Activated naive CD8-positive, alpha-beta T cell treated with anti-CD3 and anti-CD28 coated beads for 36 hours (primary cell): ENCODE measurements around the gene DHRS3. TPM values are rescaled to one million over a fixed set of nuclear protein-coding genes. Genes with fewer than 3 reads are reported as not detected.
A peak's percentile ranks its signal among the peaks of the same experiment; 100 is the strongest.
"Not testable (repeated sequence)": the region's sequence is repeated elsewhere in the genome, so short reads cannot be mapped to it uniquely, and the experiment has no call there.

Source experiments
- DNase-seq: peaks from one replicate; pipeline ENCODE4 v3.0.0; 2021
- H3K27ac Mint-ChIP-seq: one replicate; pipeline ENCODE4 v1.8.0; 2022; ENCODE audit warnings: mild to moderate bottlenecking, moderate library complexity, mixed read lengths
- H3K27me3 Mint-ChIP-seq: one replicate; pipeline ENCODE4 v1.8.0; 2022; ENCODE audit warnings: mild to moderate bottlenecking, mixed read lengths
- H3K36me3 Mint-ChIP-seq: one replicate; pipeline ENCODE4 v1.8.0; 2021; ENCODE audit warnings: mild to moderate bottlenecking, mixed read lengths
- H3K4me1 Mint-ChIP-seq: one replicate; pipeline ENCODE4 v1.8.0; 2021; ENCODE audit warnings: mixed read lengths
- H3K4me3 Mint-ChIP-seq: one replicate; pipeline ENCODE4 v1.8.0; 2022; ENCODE audit warnings: mild to moderate bottlenecking, moderate library complexity, mixed read lengths
- H3K9me3 Mint-ChIP-seq: one replicate; pipeline ENCODE4 v1.8.0; 2022; ENCODE audit warnings: mixed read lengths
- total RNA-seq, 2 experiments: library from RNA; stranded (reverse); gene quantifications; one replicate each; pipeline ENCODE4 v1.2.3, GENCODE V29; 2021

Gene DHRS3
- total RNA-seq, 2 experiments from 2014 or later, result 163 to 167 TPM

DNA sequence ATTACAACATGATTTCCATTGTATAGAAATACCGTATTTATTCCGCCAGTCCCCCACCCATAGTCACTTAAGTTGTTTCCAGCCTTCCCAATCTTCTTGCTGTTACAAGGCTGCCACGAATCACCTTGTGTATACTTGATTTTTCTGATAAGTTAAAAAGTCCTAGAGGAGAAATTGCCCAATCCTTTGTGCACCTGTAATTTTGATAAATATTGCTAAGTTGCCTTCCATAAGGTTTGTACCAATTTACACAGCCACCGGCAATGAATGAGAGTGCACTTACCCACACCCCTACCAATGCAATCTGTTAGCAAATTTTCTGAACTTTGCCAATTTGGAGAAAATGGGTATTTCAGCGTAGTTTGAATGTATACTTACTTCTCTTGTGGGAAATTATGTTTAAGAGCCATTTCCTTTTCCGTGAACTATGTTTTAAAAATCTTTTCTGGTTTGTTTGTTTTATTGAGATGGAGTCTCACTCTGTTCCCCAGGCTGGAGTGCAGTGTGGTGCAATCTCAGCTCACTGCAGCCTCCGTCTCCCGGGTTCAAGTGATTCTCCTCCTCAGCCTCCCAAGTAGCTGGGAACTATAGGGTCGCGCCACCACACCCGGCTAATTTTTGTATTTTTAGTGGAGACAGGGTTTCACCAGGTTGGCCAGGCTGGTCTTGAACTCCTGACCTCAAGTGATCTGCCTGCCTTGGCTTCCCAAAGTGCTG, 87.4 kb downstream of the DHRS3 start:
- no peak for DNase-seq
- Mint-ChIP-seq H3K36me3 (peaks cover 5% of the 10 kb centered on the region), H3K27me3 (no peaks in the 10 kb centered on the region), H3K9me3 (peaks cover 5% of the 10 kb centered on the region), H3K4me3 (no peak overlapping the region), H3K27ac (no peak overlapping the region), H3K4me1 (peaks cover 10% of the 10 kb centered on the region)

DNA sequence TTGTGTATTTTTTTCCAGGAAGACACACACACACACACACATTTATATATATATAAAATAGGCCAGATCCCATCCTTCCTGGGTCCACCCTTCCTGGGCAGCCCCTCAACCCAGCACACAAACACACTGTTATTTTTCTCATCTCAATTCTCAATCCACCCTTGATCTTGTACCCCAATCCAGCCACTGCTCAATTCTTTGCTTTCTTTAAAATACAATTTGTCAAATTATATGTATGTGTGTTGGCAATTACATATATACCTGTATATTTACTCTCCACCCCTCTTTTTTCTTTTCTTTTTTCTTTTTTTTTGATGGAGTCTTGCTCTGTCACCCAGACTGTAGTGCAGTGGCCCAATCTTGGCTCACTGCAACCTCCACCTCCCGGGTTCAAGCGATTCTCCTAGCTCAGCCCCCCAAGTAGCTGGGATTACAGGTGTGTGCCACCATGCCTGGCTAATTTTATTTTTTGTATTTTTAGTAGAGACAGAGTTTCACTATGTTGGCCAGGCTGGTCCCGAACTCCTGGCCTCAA, 88.3 kb downstream of the DHRS3 start:
- Mint-ChIP-seq H3K36me3 (peaks cover 3% of the 10 kb centered on the region), H3K4me1 (peaks cover 13% of the 10 kb centered on the region), H3K4me3 (no peak overlapping the region), H3K27ac (no peak overlapping the region), H3K9me3 (no peaks in the 10 kb centered on the region), H3K27me3 (no peaks in the 10 kb centered on the region)
- no peak for DNase-seq

DNA sequence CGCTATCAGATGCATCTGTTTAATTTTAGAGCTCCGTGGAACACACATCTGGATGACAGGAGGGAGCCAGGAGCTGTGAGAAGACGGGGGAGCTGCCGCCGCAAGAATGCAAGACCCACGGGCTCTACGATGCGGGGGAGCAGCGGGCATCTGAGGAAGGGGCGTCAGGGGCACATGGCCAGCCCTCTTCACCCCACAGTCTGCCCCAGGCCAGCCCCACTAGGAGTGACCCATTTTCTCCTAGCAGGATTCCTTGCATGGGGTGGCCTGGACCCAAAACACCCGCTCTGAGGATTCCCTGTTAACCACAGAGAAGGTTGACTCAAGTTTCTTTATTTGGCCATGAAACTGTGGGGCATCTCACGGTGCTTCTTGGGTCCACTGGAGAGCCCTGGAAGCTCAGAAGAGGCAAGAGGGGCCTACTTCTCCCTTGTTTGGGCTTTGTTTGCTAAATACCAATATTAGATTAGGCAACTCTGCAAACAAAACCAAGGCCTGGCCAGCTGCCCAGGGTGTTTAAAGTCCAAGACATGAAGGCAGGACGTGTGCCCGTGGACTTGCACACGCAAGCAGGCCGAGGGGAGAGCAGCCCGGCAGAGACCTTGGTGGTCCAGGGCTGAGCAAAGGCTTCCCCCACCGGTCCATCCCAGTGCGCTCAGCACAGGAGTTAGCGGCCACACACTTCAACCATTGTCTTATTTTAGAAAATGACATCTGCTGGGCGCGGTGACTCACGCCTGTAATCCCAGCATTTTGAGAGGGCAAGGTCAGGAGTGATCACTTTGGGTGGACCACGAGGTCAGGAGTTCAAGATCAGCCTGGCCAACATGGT, 89.8 kb downstream of the DHRS3 start:
- Mint-ChIP-seq H3K27me3 (no peaks in the 10 kb centered on the region), H3K27ac (no peak overlapping the region), H3K9me3 (peaks cover 4% of the 10 kb centered on the region), H3K4me1 (peaks cover 10% of the 10 kb centered on the region), H3K36me3 (peaks cover 9% of the 10 kb centered on the region), H3K4me3 (no peak overlapping the region)
- no peak for DNase-seq

- Mint-ChIP-seq H3K9me3 (peaks cover 4% of the 10 kb centered on the region), H3K4me3 (no peak overlapping the region), H3K36me3 (peaks cover 11% of the 10 kb centered on the region), H3K27me3 (no peaks in the 10 kb centered on the region), H3K27ac (no peak overlapping the region), H3K4me1 (peaks cover 10% of the 10 kb centered on the region)
- DNase-seq, result no peak
Observed at GRCh38 chr1:12527564-12527963, 90.4 kb downstream of the DHRS3 start.

DNA sequence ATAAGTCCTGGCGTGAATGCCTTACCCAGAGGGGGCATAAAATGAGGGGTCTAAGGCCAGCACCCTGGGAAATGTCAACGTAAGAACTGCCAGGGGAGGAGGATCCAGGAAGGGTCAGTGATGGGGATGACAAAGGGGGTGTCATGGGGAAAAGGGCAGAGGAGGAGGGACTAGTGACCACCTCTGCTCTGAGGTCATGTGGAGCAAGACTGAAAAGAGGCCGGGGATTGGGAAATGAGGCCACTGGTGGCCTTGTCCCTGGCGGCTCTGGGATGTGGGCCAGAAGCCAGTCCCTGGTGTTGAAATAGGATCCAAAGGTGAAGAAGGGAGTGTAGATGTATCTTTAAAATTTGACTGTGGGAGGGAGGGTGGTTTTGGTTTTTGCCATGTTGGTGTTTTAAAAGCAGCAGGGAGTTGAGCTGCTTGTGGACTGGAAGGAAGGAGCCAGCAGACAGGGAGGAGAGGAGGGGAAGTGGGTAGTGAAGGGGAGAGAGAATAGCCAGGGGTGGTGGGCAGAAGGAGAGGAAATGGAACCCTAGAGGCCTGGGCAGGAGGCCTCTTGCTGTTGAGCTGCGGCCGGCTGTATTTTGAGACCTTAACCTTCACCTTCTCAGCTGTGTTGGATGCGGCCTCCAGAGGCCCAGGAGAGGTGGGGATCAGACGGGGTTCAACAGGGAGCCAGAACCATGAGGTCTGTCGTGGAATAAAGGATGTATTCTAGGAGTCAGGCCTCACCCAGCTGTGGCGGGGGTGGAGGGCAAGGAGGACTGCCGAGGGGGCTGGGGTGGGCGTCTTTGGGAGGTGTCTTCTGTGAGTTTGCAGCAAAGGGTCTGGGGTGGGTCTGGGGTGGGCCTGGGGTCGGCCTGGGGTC, 92.5 kb downstream of the DHRS3 start:
- peaks cover 13% of the 10 kb centered on the region for H3K36me3 Mint-ChIP-seq
- H3K4me1 Mint-ChIP-seq, result peaks cover 10% of the 10 kb centered on the region
- H3K27ac Mint-ChIP-seq, result peak overlapping the region; percentile 52
- DNase-seq, result no peak
- H3K4me3 Mint-ChIP-seq, result no peak overlapping the region
- H3K27me3 Mint-ChIP-seq, result no peaks in the 10 kb centered on the region
- peaks cover 4% of the 10 kb centered on the region for H3K9me3 Mint-ChIP-seq

DNA sequence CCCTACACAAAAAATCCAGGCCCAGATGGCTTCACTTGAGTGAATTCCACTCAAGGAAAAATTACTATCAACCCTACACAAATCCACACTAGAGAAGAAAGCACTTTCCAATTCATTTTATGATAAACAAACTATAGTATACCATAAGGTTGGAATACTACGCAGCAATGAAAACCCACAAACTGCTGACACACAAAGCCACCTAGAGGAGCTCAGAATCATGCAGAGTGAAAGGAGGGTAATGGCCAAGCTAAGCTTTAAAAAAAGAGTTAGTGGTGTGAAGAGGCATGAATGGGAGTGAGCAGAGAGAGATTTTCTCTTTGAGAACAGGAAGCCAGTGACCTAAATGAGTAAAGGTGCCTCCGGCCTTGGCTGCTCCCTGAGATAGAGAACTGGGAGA, 93.7 kb downstream of the DHRS3 start:
- Mint-ChIP-seq H3K27ac (no peak overlapping the region), H3K9me3 (peaks cover 4% of the 10 kb centered on the region), H3K4me1 (peaks cover 15% of the 10 kb centered on the region), H3K36me3 (peaks cover 22% of the 10 kb centered on the region), H3K27me3 (no peaks in the 10 kb centered on the region), H3K4me3 (no peak overlapping the region)
- DNase-seq, result no peak

- not testable (repeated sequence) for DNase-seq, H3K27ac Mint-ChIP-seq, H3K27me3 Mint-ChIP-seq, H3K4me3 Mint-ChIP-seq, H3K9me3 Mint-ChIP-seq
- H3K36me3 Mint-ChIP-seq, result peaks cover 25% of the 10 kb centered on the region
- peaks cover 27% of the 10 kb centered on the region for H3K4me1 Mint-ChIP-seq
Observed at GRCh38 chr1:12522780-12523179, 95.2 kb downstream of the DHRS3 start.

DNA sequence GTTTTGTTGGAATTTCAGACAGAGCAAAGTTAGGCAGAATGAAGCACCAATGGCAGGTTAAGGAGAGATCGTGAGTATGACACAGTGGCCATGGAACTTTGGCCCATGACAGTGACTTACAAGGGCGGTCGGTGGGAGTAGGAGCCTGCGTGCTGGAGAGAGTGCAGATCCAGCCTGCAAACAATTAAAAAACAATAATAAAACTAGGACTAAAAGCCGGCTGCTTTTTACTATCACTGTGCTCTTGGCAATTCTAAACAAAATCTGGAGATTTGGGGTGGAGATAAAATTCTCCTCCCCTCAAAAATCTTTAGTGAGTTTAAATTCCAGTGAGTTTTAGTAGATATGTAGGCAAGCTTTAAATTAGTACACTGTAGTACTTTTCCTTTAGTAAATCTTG, 96.9 kb downstream of the DHRS3 start:
- H3K27ac Mint-ChIP-seq, result no peak overlapping the region
- no peak overlapping the region for H3K4me3 Mint-ChIP-seq
- peaks cover 4% of the 10 kb centered on the region for H3K9me3 Mint-ChIP-seq
- H3K4me1 Mint-ChIP-seq, result peaks cover 35% of the 10 kb centered on the region
- no peaks in the 10 kb centered on the region for H3K27me3 Mint-ChIP-seq
- DNase-seq, result no peak
- peaks cover 32% of the 10 kb centered on the region for H3K36me3 Mint-ChIP-seq

DNA sequence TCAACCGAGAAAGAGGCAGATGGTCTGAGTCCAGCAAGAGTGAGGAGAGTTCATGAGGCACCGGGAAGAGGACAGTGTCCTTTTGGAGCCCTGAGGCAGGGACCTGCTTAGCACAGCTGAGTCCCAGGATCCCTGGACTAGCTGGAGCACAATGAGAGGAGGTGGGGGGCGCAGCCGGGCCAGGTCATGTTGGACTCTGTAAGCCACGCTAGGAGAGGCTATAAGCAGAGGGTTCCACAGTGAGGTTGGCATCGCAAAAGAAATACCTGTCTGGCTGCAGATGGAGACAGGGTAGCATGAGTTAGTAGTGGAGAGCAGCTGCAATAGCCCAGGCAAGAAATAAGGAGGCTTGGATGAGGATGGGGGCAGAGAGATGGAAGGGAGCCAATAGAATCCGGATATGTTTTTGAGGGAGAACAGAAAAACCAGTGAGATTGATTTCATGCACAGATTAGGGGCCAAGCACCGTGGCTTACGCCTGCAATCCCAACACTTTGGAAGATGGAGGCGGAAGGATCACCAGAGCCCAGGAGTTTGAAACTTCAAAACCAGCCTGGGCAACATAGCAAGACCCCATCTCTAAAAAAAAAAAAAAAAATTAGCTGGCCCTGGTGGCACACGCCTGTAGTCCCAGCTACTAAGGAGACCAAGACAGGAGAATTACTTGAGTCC, 98.2 kb downstream of the DHRS3 start:
- peaks cover 4% of the 10 kb centered on the region for H3K9me3 Mint-ChIP-seq

GRCh38 chr1:12518931-12519692, 98.9 kb downstream of the DHRS3 start:
- peak overlapping the region; percentile 83 for H3K27ac Mint-ChIP-seq

More for the DNA sequence above, 98.2 kb downstream of the DHRS3 start:
- H3K4me3 Mint-ChIP-seq, result no peak overlapping the region
- H3K36me3 Mint-ChIP-seq, result peaks cover 35% of the 10 kb centered on the region
- DNase-seq, result no peak
- no peaks in the 10 kb centered on the region for H3K27me3 Mint-ChIP-seq
- peak overlapping the region; percentile 47 for H3K27ac Mint-ChIP-seq
- H3K4me1 Mint-ChIP-seq, result peaks cover 35% of the 10 kb centered on the region

More at GRCh38 chr1:12518931-12519692, 98.9 kb downstream of the DHRS3 start:
- Mint-ChIP-seq H3K9me3 (peaks cover 1% of the 10 kb centered on the region), H3K27me3 (no peaks in the 10 kb centered on the region), H3K36me3 (peaks cover 39% of the 10 kb centered on the region), H3K4me1 (peaks cover 43% of the 10 kb centered on the region), H3K4me3 (peak overlapping the region; percentile 26)
- DNase-seq, result peak; percentile 78

Other genes with a start within 250 kb of the DHRS3 start
- not detected for gene AADACL4, start 25.9 kb upstream of the DHRS3 start, total RNA-seq
- not detected for gene AADACL3, start 97.9 kb upstream of the DHRS3 start, total RNA-seq
- not detected for gene CFAP107, start 128.0 kb upstream of the DHRS3 start, total RNA-seq
- gene PRAMEF12, start 155.5 kb upstream of the DHRS3 start, total RNA-seq, result not detected
- not detected for gene PRAMEF1, start 173.2 kb upstream of the DHRS3 start, total RNA-seq
- not detected for gene PRAMEF11, start 213.2 kb upstream of the DHRS3 start, total RNA-seq
- not detected for gene HNRNPCL1, start 230.5 kb upstream of the DHRS3 start, total RNA-seq
- not detected for gene PRAMEF2, start 238.9 kb upstream of the DHRS3 start, total RNA-seq